Vagina (tissue), 2 donors: Measurements from ENCODE around the gene KCNA3. TPM values are rescaled to one million over a fixed set of nuclear protein-coding genes. Genes with fewer than 3 reads are reported as not detected.

Source experiments
- DNase-seq, 2 donors: peaks; one replicate each; pipeline ENCODE4 v3.0.0-alpha.2; 2017; ENCODE audit errors: extremely low spot score in 2 of 2
- H3K27ac ChIP-seq: fragments of 200-600 bp; sonication (generic); one replicate; pipeline ENCODE4 v1.5.1; 2019
- H3K27me3 ChIP-seq: fragments of 200-600 bp; sonication (generic); one replicate; pipeline ENCODE4 v1.5.1; 2019
- H3K36me3 ChIP-seq, 2 donors: fragments of 200-600 bp; sonication (generic); one replicate each; pipeline ENCODE4 v1.5.1; 2017 to 2019
- H3K4me1 ChIP-seq: fragments of 200-600 bp; sonication (generic); one replicate; pipeline ENCODE4 v1.5.1; 2019
- H3K4me3 ChIP-seq, 2 donors: fragments of 200-600 bp; sonication (generic); 1 replicate in 1 of 2; 2 replicates in 1 of 2; pipeline ENCODE4 v1.5.1; 2016 to 2019
- H3K9me3 ChIP-seq: fragments of 200-600 bp; sonication (generic); one replicate; pipeline ENCODE4 v1.5.1; 2019
- POLR2A ChIP-seq, 2 donors: fragments of 450-650 bp; IDR thresholded peaks; one replicate each; pipeline ENCODE4 v1.6.1; 2017; ENCODE audit warnings: antibody characterized with exemption in 2 of 2, mild to moderate bottlenecking in 2 of 2, moderate library complexity in 2 of 2
- POLR2AphosphoS5 ChIP-seq, 2 donors: sonication (generic); formaldehyde crosslinking; IDR thresholded peaks; one replicate each; pipeline ENCODE4 v1.9.0; 2017; ENCODE audit warnings: antibody characterized with exemption in 2 of 2, mild to moderate bottlenecking in 2 of 2, low read depth in 1 of 2; ENCODE audit not compliant: insufficient read depth in 1 of 2
- intact Hi-C: fragments of 100-400 bp; cut with DNase I; formaldehyde crosslinking; loops from one replicate; pipeline ENCODE4 v1.15.1; 2023
- total RNA-seq: library from RNA; depleted of rRNA; stranded (reverse); fragments of >200 nt; gene quantifications from one replicate; pipeline ENCODE4 v1.2.3, GENCODE V29; 2016
- TF ChIP-seq, protein P1 (sequence below), 3 experiments: fragments of 450-650 bp in 2 of 3; fragments of 200-600 bp in 1 of 3; sonication (generic) in 1 of 3; IDR thresholded peaks; one replicate each; pipeline ENCODE4 v1.5.1; 2017 to 2019; ENCODE audit warnings: antibody characterized with exemption in 3 of 3, mild to moderate bottlenecking in 2 of 3, moderate library complexity in 2 of 3

The KCNA3 gene
- total RNA-seq, 1 donor from 2014 or later = 8.1 TPM

GRCh38 chr1:110714374-110714995, 39.7 kb upstream of the KCNA3 start:
- H3K27me3 ChIP-seq = no peaks in the 10 kb centered on the region
- H3K27ac ChIP-seq = no peak overlapping the region
- no peak for DNase-seq
- intact Hi-C loops = no loop called here
- no peaks in the 10 kb centered on the region for H3K36me3 ChIP-seq
- H3K4me3 ChIP-seq = no peak overlapping the region
- H3K9me3 ChIP-seq = no peaks in the 10 kb centered on the region
- H3K4me1 ChIP-seq = no peaks in the 10 kb centered on the region
- TF ChIP-seq, protein P1, sequence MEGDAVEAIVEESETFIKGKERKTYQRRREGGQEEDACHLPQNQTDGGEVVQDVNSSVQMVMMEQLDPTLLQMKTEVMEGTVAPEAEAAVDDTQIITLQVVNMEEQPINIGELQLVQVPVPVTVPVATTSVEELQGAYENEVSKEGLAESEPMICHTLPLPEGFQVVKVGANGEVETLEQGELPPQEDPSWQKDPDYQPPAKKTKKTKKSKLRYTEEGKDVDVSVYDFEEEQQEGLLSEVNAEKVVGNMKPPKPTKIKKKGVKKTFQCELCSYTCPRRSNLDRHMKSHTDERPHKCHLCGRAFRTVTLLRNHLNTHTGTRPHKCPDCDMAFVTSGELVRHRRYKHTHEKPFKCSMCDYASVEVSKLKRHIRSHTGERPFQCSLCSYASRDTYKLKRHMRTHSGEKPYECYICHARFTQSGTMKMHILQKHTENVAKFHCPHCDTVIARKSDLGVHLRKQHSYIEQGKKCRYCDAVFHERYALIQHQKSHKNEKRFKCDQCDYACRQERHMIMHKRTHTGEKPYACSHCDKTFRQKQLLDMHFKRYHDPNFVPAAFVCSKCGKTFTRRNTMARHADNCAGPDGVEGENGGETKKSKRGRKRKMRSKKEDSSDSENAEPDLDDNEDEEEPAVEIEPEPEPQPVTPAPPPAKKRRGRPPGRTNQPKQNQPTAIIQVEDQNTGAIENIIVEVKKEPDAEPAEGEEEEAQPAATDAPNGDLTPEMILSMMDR (IDR thresholded peaks at IDR 0.05) = no peak
- no peak for TF ChIP-seq POLR2A (IDR thresholded peaks at IDR 0.05)
- TF ChIP-seq POLR2AphosphoS5 (IDR thresholded peaks at IDR 0.05; ENCODE audit: insufficient read depth in 1 of 2, low read depth in 1 of 2) = no peak

DNA sequence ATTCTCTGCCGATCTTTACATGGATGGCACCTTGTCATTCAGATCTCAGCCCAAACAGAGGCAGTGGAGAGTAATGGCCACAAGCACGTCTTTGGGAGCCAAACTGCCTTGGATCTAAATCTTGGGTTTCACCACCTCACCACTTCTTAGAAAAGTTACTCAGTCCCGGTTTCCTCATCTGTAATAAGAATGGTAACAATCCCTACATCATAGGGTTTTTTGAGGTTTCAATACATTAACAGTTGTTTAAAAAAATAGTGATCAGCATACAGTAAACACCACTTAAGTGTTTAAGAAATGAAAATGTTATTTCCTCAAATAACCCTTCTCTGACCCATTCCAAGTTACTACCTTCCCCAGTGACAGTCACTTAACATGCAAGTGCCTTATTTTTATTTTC, 38.5 kb upstream of the KCNA3 start:
- no peaks in the 10 kb centered on the region for H3K9me3 ChIP-seq
- H3K27me3 ChIP-seq = no peaks in the 10 kb centered on the region
- TF ChIP-seq, protein P1 (IDR thresholded peaks at IDR 0.05) = no peak
- TF ChIP-seq POLR2A (IDR thresholded peaks at IDR 0.05) (no peak), POLR2AphosphoS5 (IDR thresholded peaks at IDR 0.05; ENCODE audit: insufficient read depth in 1 of 2, low read depth in 1 of 2) (no peak)
- intact Hi-C loops = no loop called here
- no peaks in the 10 kb centered on the region for H3K4me1 ChIP-seq
- H3K36me3 ChIP-seq = no peaks in the 10 kb centered on the region
- H3K4me3 ChIP-seq = no peak overlapping the region
- DNase-seq = no peak
- no peak overlapping the region for H3K27ac ChIP-seq

- Histone ChIP-seq H3K9me3 (no peaks in the 10 kb centered on the region), H3K36me3 (no peaks in the 10 kb centered on the region), H3K4me1 (no peaks in the 10 kb centered on the region), H3K27me3 (no peaks in the 10 kb centered on the region), H3K4me3 (no peak overlapping the region), H3K27ac (no peak overlapping the region)
- intact Hi-C loops = no loop called here
- DNase-seq = no peak
- TF ChIP-seq POLR2A (IDR thresholded peaks at IDR 0.05) = no peak
- TF ChIP-seq, protein P1 (IDR thresholded peaks at IDR 0.05) = no peak
- no peak for TF ChIP-seq POLR2AphosphoS5 (IDR thresholded peaks at IDR 0.05; ENCODE audit: insufficient read depth in 1 of 2, low read depth in 1 of 2)
Measured at GRCh38 chr1:110710314-110710713, 35.6 kb upstream of the KCNA3 start.

DNA sequence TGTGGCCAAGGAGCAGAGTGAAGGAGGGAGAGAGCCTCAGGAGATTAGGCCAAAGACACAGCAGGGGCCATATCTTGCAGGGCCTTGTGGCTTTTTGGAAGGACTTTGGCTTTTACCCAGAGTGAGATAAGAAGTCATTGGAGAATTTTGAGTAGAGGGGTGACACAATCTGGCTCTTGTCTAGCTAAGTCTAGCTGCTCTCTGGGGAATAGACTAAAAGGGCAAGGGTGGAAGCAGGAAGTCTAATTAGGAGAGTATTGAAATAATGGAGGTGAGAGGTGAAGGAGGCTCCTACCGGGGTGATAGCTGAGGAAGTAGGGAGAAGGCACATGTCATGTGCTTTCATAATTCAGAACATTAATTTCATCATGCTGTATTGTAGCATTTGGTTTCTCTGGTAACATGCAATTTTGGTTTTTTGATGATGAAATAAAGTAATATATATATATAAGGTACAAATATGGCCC, 34.3 kb upstream of the KCNA3 start:
- no peak for DNase-seq
- Histone ChIP-seq H3K27me3 (no peaks in the 10 kb centered on the region), H3K4me3 (no peak overlapping the region), H3K4me1 (no peaks in the 10 kb centered on the region), H3K9me3 (no peaks in the 10 kb centered on the region), H3K36me3 (no peaks in the 10 kb centered on the region), H3K27ac (no peak overlapping the region)
- intact Hi-C loops = no loop called here
- no peak for TF ChIP-seq POLR2A (IDR thresholded peaks at IDR 0.05)

- Histone ChIP-seq H3K36me3 (no peaks in the 10 kb centered on the region), H3K9me3 (no peaks in the 10 kb centered on the region), H3K4me1 (no peaks in the 10 kb centered on the region), H3K27me3 (no peaks in the 10 kb centered on the region), H3K4me3 (no peak overlapping the region), H3K27ac (no peak overlapping the region)
- intact Hi-C loops = no loop called here
- TF ChIP-seq POLR2A (IDR thresholded peaks at IDR 0.05) = no peak
- TF ChIP-seq, protein P1 (IDR thresholded peaks at IDR 0.05) = no peak
- no peak for TF ChIP-seq POLR2AphosphoS5 (IDR thresholded peaks at IDR 0.05; ENCODE audit: insufficient read depth in 1 of 2, low read depth in 1 of 2)
- no peak for DNase-seq
Measured at GRCh38 chr1:110707232-110707631, 32.5 kb upstream of the KCNA3 start.
